Measurements from ENCODE around the gene RSRC1.
"Not testable (repeated sequence)": the region's sequence is repeated elsewhere in the genome, so short reads cannot be mapped to it uniquely, and the experiment has no call there.

The RSRC1 gene

DNA sequence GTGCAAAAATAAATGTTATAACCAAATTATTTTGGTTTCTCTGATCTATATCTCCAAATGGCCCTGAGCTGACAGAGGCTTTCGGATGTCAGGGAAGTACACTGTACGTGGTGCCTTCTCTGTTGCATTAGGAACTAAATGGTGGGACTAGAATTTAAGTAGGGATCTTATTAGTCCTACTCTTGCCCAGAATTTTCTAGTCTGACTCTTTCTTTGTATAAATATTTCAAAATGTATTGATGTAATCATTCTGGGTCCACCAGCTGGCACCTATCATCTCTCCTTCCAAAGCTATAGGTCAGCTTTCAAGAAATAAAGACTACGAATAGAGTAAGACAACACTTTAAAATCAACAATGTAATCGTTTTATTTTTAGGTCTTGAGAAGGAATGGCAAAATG, 438.8 kb downstream of the RSRC1 start:
- DNase-seq: no peak

DNA sequence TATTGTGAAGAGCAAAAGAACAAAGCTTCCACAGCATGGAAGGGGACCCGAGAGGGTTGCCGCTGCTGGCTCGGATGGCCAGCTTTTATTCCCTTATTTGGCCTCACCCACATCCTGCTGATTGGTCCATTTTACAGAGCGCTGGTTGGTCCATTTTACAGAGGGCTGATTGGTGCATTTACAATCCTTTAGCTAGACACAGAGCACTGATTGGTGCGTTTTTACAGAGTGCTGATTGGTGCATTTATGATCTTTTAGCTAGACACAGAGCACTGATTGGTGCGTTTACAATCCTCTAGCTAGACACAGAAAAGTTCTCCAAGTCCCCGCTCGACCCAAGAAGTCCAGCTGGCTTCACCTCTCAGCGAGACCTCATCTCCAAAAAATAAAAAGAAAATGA, 440.0 kb downstream of the RSRC1 start:
- DNase-seq: not testable (repeated sequence)

DNA sequence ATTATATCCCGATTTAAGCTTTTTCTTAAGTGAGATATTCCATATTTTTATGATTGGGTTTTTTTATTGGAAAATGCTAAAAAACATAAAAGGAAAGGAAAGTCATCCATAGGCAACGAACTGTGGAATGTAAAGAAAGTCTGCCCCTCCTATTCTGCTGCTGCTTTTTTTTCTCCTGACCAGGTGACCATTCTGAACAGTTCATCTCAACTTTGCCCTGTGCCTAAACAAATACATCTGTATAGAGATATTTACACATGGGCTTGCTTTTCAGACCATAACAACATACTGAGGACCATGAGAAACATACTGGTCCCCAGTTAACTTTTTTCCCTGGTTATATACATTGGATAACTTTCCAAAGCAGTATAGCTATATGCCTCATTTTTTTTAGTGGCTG, 442.2 kb downstream of the RSRC1 start:
- no peak for DNase-seq

DNA sequence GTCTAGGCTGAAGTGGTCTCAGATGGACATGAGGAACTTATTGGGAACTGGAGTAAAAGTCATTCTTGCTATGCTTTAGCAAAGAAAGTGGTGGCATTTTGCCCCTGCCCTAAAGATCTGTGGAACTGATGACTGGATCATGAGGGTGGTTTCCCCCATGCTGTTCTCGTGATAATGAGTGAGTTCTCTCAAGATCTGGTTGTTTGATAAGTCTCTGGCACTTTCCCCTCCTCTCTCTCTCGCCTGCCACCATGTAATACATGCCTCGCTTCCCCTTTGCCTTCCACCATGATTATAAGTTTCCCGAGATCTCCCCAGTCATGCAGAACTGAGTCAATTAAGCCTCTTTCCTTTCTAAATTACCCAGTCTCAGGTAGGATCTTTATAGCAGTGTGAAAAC, 449.6 kb downstream of the RSRC1 start:
- DNase-seq: no peak

DNA sequence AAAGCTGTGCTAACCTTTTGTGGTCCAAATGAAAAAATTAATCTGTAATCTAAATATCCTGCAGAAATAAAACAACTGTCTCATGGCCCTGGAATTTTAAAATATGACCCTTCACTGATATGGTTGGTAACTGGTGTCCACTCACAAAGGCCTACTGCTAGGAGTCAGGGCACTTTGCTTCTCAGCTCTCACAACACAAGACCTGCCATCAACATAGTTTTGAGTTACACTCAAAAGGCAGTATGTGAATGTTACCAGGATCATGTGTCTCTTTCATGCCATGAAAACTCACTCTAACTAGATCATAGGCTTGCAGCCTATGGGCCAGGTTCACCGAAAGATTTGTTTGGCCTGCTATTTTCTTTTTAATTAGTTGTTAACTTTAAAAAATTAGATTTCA, 451.1 kb downstream of the RSRC1 start:
- DNase-seq: no peak

DNA sequence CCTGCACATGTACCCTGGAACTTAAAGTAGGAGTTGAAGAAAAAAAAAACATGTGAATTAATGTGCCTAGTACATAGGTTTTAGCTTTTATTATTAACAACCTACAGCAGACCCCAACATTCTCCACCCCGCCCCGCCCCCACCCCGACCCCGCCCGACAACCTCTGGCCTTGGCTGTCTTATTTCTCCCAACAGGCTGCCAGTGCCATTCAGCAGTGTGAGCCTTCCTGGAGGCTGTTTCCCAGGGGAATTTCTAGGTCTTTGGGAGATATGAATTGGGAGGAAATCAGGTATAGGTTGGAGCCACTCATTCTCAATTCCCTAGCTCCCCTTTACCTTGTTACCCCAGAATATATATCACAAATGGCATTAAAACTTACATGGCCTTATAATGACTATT, 452.8 kb downstream of the RSRC1 start:
- no peak for DNase-seq

DNA sequence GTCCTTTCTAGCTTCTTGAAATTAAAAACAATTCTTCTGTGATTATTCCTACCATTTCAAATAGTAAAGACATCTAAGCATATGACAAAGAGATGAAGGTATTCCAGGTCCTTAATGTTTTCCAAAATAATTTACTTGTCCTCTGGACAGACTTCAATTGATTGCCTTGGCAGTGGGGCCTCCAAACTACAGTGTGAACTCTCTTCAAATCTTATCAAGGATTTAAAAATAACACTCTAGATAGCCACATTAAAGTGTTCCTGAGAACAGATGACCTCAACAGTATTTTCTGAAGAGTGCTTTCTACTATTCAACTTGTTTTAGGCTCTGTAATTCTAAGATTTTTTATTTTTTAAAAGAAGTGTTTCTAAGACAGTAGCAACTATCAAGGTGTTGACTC, 453.2 kb downstream of the RSRC1 start:
- DNase-seq: no peak

DNA sequence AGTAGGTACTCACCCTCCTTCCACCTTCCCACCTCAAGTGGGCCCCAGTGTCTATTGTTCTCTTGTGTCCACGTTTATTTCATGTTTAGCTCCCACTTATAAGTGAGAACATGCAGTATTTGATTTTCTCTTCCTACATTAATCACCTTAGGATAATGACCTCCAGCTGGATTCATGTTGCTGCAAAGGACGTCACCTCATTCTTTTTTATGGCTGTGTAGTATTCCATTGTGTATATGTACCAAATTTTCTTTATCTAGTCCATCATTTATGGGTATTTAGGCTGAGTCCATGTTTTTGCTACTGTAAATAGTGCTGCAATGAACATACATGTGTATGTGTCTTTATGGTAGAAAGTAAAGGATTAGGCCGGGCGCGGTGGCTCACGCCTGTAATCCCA, 455.2 kb downstream of the RSRC1 start:
- DNase-seq: no peak

DNA sequence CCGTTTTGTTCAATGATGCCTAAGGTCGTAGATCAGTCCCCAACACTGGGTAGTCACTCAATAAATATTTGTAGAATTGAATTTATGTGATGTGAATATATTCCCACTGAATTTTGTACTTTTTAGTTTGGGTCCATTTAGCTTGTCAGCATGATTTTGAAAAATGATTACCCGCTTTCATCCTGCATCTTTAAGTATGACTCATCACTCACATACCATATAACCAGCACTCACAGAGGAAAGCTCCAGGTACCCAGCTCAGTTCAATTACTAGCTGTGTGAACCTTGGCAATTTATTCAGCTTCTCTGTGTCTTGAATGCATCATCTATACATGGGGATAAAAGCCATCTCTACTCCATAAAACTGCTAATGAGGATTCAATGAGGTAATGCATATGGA, 458.9 kb downstream of the RSRC1 start:
- DNase-seq: no peak

DNA sequence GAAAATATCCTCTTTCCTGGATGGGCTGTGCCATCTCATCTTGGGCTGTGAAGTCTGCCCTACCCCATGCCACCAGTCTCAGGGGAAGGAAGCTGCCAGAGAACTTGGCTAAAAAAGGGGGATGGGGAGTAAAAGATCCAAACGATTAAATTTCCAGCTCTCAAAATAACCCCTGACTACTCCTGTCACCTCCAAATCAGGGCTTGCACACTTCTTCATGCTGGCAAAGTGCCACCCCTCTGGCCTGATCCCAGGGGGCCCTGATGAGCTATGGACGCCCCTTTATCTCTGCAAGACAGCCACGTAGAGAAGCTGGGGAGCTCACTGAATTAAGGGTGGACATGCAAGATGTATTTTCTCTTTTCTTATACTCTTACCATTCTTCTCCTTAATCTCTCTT, 459.9 kb downstream of the RSRC1 start:
- DNase-seq: no peak

DNA sequence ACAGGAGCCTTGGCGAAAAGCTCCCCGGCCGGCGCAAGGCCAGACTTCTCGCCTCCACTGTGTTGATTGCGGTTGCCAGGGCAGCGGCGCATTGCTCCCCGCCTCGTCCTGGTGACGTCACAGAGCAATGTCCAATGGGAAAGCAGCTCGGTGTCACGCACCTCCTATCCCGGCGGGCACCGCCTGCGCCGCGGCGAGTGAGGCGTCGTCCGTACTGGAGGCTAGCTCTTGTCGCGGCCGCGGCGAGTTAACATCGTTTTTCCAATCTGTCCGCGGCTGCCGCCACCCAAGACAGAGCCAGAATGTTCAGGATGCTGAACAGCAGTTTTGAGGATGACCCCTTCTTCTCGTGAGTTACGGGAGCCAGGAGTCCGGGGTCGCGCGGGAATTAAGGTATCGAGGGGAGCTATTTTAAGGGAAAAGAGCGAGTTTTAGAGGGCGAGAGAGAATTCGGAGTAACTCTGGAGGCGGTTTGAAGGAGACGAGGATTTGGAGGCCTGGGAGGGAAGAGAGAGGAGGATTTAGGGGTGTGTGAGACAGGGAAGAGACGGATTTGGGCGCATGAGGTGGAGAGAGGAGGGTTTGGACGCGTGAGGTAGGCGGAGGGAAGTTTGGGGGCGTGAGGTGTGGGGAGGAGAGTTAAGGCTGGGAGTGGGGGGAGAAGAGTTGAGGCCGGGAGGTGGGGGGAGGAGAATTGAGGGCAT, 461.3 kb downstream of the RSRC1 start, which contains the start of gene MLF1:
TSS of gene MLF1 (plus strand) at position 196 of the 704 bp plus-strand sequence. CDS start at position 303, 107 bp downstream.
- DNase-seq: peak; percentile 39

DNA sequence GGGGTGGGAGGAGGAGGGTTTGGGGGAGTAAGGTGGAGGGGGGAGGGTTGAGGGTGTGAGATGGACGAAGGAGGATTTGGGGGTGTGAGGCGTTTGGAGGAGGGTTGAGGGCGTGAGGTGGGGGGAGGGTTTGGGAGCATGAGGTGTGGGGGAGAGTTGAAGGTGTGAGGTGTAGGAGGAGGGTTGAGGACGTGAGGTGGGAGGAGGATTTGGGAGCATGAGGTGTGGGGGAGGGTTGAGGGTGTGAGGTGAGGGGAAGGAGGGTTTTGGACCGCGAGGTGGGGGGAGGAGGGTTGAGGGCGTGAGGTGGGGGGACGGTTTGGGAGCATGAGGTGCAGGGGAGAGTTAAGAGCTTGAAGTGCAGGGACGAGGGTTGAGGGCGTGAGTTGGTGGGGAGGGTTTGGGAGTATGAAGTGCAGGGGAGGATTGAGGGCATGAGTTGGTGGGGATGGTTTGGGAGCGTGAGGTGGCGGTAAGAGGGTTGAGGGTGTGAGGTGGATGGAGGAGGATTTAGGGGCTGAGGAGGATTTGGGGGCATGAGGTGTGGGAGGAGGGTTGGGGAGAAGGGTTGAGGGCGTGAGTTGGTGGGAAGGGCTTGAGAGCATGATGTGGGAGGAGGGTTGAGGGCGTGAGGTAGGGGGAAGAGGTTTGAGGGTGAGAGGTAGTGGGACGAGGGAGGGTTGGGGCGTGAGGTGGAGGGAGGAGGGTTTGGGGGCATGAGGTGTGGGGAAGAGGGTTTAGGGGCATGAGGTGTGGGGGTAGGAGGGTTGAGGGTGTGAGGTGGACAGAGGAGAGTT, 462.3 kb downstream of the RSRC1 start:
- no peak for DNase-seq

DNA sequence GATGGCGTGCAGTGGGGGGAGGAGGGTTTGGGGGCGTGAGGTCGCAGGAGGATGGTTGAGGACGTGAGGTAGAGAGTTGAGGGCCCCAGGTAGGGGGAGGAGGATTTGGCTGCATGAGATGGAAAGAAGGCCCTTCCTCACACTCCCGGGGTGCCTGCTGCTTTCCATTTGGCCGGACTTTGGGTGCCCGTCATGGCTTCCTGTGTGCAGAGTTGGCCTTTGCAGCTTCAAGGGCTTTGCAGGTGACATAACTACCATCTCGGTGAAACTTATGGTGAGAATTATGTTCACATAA, 462.8 kb downstream of the RSRC1 start:
- no peak for DNase-seq

DNA sequence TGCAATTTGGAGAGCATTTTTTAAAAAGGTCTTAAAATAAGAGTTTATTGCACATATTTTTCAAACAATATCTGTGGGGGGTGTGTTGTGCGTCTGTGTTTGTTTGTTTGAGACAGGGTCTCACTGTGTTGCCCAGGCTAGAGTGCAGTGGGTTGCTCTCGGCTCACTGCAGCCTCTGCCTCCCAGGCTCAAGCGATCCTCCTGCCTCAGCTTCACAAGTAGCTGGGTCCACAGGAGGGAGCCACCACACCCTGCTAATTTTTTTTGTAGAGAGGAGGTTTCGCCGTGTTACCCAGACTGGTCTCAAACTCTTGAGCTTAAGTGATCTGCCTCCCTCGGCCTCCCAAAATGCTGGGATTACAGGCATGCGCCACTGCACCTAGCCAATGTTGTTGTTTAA, 463.8 kb downstream of the RSRC1 start:
- DNase-seq: no peak

DNA sequence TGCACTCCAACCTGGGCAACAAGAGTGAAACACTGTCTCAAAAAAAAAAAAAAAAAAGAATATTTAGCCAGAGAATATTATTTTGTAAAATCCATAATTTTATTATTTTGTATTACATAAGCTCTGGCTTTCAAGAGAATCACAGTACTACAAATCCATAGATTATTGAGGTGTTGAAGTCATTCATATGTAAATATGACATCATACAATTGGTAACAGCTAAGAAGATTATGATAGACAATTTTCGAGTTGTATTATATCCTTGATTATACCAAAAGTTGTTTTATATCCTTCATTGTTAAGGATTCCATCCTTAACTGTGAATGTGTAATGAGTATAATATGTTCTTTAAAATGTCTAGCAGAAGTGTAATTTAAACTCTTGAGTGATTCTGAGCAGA, 464.8 kb downstream of the RSRC1 start:
- no peak for DNase-seq

DNA sequence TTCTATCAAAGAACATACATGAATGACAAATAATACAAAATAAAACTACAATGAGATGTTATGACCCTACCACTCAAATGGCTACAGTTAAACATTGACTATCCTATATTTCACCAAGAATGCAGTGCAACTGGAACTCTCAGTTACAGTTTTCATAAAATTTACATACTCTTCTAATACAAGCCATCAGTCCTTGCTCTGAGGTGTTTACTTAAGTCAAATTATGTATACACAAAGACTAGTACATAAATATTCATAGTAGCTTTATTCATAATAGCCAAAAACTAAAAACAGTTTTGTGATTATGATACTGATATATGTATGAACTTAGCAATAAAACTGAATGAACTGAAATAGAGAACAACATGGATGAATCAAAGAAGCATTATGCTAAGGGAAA, 480.3 kb downstream of the RSRC1 start:
- DNase-seq: no peak

Data from KG1 (cell line).